UCSD-AML1 (cell line): ENCODE data around the gene ENPP1.

Experiments
- DNase-seq: peaks from one replicate; lab custom pipeline; 2025; ENCODE audit not compliant: unreplicated experiment; lab: John Stamatoyannopoulos, UW

Gene ENPP1

GRCh38 chr6:131784561-131784960 lies 23.3 kb upstream of the ENPP1 start:
- no peak for DNase-seq

- DNase-seq: no peak
These were observed 20.7 kb upstream of the ENPP1 start for GRCh38 chr6:131787079-131787478.

- no peak for DNase-seq
These were observed 19.8 kb upstream of the ENPP1 start for GRCh38 chr6:131787766-131788712.

GRCh38 chr6:131789219-131789618 lies 18.6 kb upstream of the ENPP1 start:
- no peak for DNase-seq

GRCh38 chr6:131791476-131791875 lies 16.3 kb upstream of the ENPP1 start:
- no peak for DNase-seq

- no peak for DNase-seq
These were observed 15.7 kb upstream of the ENPP1 start for GRCh38 chr6:131792091-131792496.

GRCh38 chr6:131795366-131795765 lies 12.5 kb upstream of the ENPP1 start:
- DNase-seq: no peak

- DNase-seq: no peak
These were observed 5.5 kb upstream of the ENPP1 start for GRCh38 chr6:131802347-131802746.

GRCh38 chr6:131803007-131803769 lies 4.6 kb upstream of the ENPP1 start:
- no peak for DNase-seq

GRCh38 chr6:131804131-131804530 lies 3.7 kb upstream of the ENPP1 start:
- no peak for DNase-seq

GRCh38 chr6:131807321-131807643 lies 538 bp upstream of the ENPP1 start:
- no peak for DNase-seq

- DNase-seq: no peak
These were observed 845 bp downstream of the ENPP1 start for GRCh38 chr6:131808460-131809269.

GRCh38 chr6:131811500-131811899 lies 3.7 kb downstream of the ENPP1 start:
- no peak for DNase-seq

- DNase-seq: no peak
These were observed 6.2 kb downstream of the ENPP1 start for GRCh38 chr6:131813991-131814390.

GRCh38 chr6:131816869-131817268 lies 9.0 kb downstream of the ENPP1 start:
- DNase-seq: no peak

- no peak for DNase-seq
These were observed 11.8 kb downstream of the ENPP1 start for GRCh38 chr6:131819572-131820124.

GRCh38 chr6:131821010-131821807 lies 13.4 kb downstream of the ENPP1 start:
- DNase-seq: no peak

GRCh38 chr6:131822119-131822518 lies 14.3 kb downstream of the ENPP1 start:
- no peak for DNase-seq

GRCh38 chr6:131823276-131823902 lies 15.6 kb downstream of the ENPP1 start:
- no peak for DNase-seq

GRCh38 chr6:131825946-131826345 lies 18.1 kb downstream of the ENPP1 start:
- no peak for DNase-seq
